Measurements from ENCODE around the gene DHRS13. TPM values are rescaled to one million over a fixed set of nuclear protein-coding genes. Genes with fewer than 3 reads are reported as not detected.

The DHRS13 gene
- total and polyA plus RNA-seq, 2 donors (not counting 3 experiments of a cell fraction or from before 2014, with no cell fraction given) = 7.2 to 9.3 TPM

GRCh38 chr17:28898527-28898955 is 4.3 kb downstream of the DHRS13 start:
- no peak for TF ChIP-seq JUN (IDR thresholded peaks at IDR 0.05; ENCODE audit: borderline replicate concordance, insufficient read depth, insufficient read length, low read depth)
- TF ChIP-seq MYC (IDR thresholded peaks at IDR 0.05; ENCODE audit: low read depth, low read length) = no peak
- TF ChIP-seq POLR2A (IDR thresholded peaks at IDR 0.05; ENCODE audit: low read depth, low read length) = no peak
- no peak for TF ChIP-seq MAX (IDR thresholded peaks at IDR 0.05; ENCODE audit: insufficient read depth, insufficient read length)
- TF ChIP-seq POLR2AphosphoS5 (IDR thresholded peaks at IDR 0.05; ENCODE audit: insufficient read depth, low read depth, low read length) = no peak
- TF ChIP-seq EZH2 (IDR thresholded peaks at IDR 0.05; ENCODE audit: borderline replicate concordance, low read depth, low read length, severe bottlenecking) = no peak
- TF ChIP-seq CTCF (IDR thresholded peaks at IDR 0.05; ENCODE audit: extremely low read depth in 1 of 2, insufficient read depth in 1 of 2, low read depth in 1 of 2, low read length in 2 of 2) = no peak
- no peak for TF ChIP-seq GATA2 (IDR thresholded peaks at IDR 0.05; ENCODE audit: insufficient read depth, insufficient read length, low read depth, low read length)
- no peak for TF ChIP-seq FOS (IDR thresholded peaks at IDR 0.05; ENCODE audit: borderline replicate concordance, insufficient read depth, low read length)
- Histone ChIP-seq H3K4me3 (replicated peaks in 1 of 3; ENCODE audit: insufficient read depth in 1 of 3, low read depth in 1 of 3, low read length in 3 of 3) (no peak overlapping the region), H4K20me1 (replicated peaks; ENCODE audit: control insufficient read depth, extremely low read depth, insufficient read depth, low read length) (no peaks in the 10 kb centered on the region), H3K9ac (replicated peaks; ENCODE audit: extremely low read depth, insufficient read depth, low read length) (no peak overlapping the region), H3K79me2 (ENCODE audit: control insufficient read depth, insufficient read depth, low read length) (peaks cover 16% of the 10 kb centered on the region), H3K9me3 (replicated peaks; ENCODE audit: control insufficient read depth, insufficient read depth, low read length) (no peaks in the 10 kb centered on the region), H3K36me3 (ENCODE audit: control insufficient read depth in 2 of 2, extremely low read depth in 1 of 2, insufficient read depth in 2 of 2, low read length in 2 of 2) (no peaks in the 10 kb centered on the region), H3K4me2 (ENCODE audit: insufficient read depth, low read length) (no peak overlapping the region), H3K9me1 (replicated peaks; ENCODE audit: control insufficient read depth, extremely low read depth, insufficient read depth, low read length) (no peaks in the 10 kb centered on the region), H3K4me1 (ENCODE audit: control insufficient read depth, extremely low read depth, insufficient read depth, low read length) (peaks cover 33% of the 10 kb centered on the region), H3K27me3 (ENCODE audit: control insufficient read depth in 2 of 2, insufficient read depth in 2 of 2, low read length in 2 of 2) (no peaks in the 10 kb centered on the region), H3K27ac (ENCODE audit: insufficient read depth, low read depth, low read length) (no peak overlapping the region), H2AFZ (ENCODE audit: low read depth, low read length) (no peak overlapping the region)
- CTCF ChIA-PET = interaction anchor here (1.0 to 5.3 kb wide), 10 partner anchors 15 to 219 kb away, joined by 3 to 46 read pairs (median 4); partner anchors contain the start of gene TLCD1
- dilution Hi-C loops (cut with MboI; ENCODE audit: extremely low pct_ligation_motif_present, low sequenced_read_pairs) = no loop called here
- DNase-seq (ENCODE audit: low read depth, low spot score) (no peak), FAIRE-seq (no peak)
- no TSS peak for BruUV-seq (replicated peaks)
- intact Hi-C loops (cut with micrococcal nuclease) = loop anchor here (5.0 kb wide), 1 partner anchor 49 kb away; no protein-coding TSS in a partner anchor
- POLR2A ChIA-PET = interaction anchor here (0.6 kb wide), 1 partner anchor 121 kb away, joined by 3 read pairs; no protein-coding TSS in a partner anchor

All from endothelial cell of umbilical vein (primary cell).